Central memory CD4-positive, alpha-beta T cell (primary cell): Measurements from ENCODE around the gene ADCY2.

Experiments
- DNase-seq: peaks from one replicate; pipeline ENCODE4 v3.0.0; 2022

ADCY2 gene

DNA sequence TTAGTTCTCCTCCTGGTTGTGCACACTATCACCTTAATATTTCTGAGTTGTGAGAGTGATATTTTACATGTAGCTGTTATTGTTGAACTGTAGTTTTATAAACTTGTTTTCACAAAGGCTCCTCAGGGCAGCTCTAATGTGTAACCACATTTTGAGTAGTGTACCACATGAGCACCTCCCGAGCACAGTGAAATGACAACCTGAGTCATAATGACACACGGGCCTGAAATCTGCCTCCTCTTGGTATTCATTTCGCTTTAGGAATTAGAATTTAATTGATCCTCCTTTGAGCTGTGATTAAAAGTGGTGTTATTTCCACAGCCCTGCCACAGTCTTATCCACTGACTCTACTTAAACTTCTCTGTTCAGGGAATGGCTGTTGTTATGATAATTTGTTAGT lies 480.9 kb downstream of the ADCY2 start:
- DNase-seq = no peak

DNA sequence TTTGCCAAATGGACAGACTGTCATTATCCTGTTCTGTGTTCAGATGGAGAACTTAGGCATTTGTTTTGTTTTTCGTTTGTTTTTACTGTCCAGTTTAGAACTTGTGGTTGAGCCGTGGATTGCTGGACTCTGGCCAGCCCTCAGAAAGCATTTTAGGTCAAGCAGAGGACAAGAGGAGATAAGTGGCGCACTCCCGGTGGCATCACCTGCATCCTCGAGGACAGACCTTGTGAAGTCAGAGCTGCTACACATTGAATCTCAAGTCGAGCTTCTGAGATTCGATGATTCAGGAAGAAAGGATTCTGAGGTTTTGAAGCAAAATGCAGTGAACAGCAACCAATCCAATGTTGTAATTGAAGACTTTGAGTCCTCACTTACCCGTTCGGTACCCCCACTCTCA lies 481.9 kb downstream of the ADCY2 start:
- no peak for DNase-seq

GRCh38 chr5:7878381-7878873 lies 482.5 kb downstream of the ADCY2 start:
- DNase-seq = no peak
